Astrocyte (in vitro differentiated cells and primary cell): ENCODE data around the gene SLC25A27. TPM values are rescaled to one million over a fixed set of nuclear protein-coding genes. Genes with fewer than 3 reads are reported as not detected.

Source experiments
- DNase-seq: peaks from one replicate; pipeline ENCODE4 v3.0.0-alpha.2; 2010; ENCODE audit warnings: low read depth
- FAIRE-seq: peaks from 2 replicates; lab custom pipeline; 2011; peaks lifted over from hg19 to GRCh38; lab: Jason Lieb, UNC
- H2AFZ ChIP-seq: 2 replicates; pipeline ENCODE4 v1.6.0; 2012; ENCODE audit warnings: low read depth, low read length, inconsistent platforms
- H3K27ac ChIP-seq: 2 replicates; pipeline ENCODE4 v1.5.1; 2011; ENCODE audit warnings: low read depth, low read length, inconsistent platforms
- H3K27me3 ChIP-seq: 2 replicates; pipeline ENCODE4 v1.6.0; 2011; ENCODE audit warnings: low read length, inconsistent platforms; ENCODE audit not compliant: insufficient read depth
- H3K36me3 ChIP-seq: 2 replicates; pipeline ENCODE4 v1.5.1; 2011; ENCODE audit warnings: low read length, inconsistent platforms; ENCODE audit not compliant: insufficient read depth
- H3K4me1 ChIP-seq: 2 replicates; pipeline ENCODE4 v1.5.1; 2011; ENCODE audit warnings: low read length, inconsistent platforms; ENCODE audit not compliant: insufficient read depth
- H3K4me2 ChIP-seq: 2 replicates; pipeline ENCODE4 v1.6.0; 2012; ENCODE audit warnings: low read length, inconsistent platforms
- H3K4me3 ChIP-seq: 2 replicates; pipeline ENCODE4 v1.5.1; 2011; ENCODE audit warnings: low read depth, mild to moderate bottlenecking, low read length, inconsistent platforms; ENCODE audit not compliant: insufficient read depth
- H3K79me2 ChIP-seq: 2 replicates; pipeline ENCODE4 v1.6.0; 2012; ENCODE audit warnings: mild to moderate bottlenecking, low read length, inconsistent platforms; ENCODE audit not compliant: insufficient read depth
- H3K9ac ChIP-seq: 2 replicates; pipeline ENCODE4 v1.6.0; 2012; ENCODE audit warnings: mild to moderate bottlenecking, low read length, inconsistent platforms
- H3K9me3 ChIP-seq: 2 replicates; pipeline ENCODE4 v1.5.1; 2012; ENCODE audit warnings: low read depth, mild to moderate bottlenecking, low read length, inconsistent platforms; ENCODE audit not compliant: insufficient read depth
- H4K20me1 ChIP-seq: 2 replicates; pipeline ENCODE4 v1.6.0; 2012; ENCODE audit warnings: low read length, inconsistent platforms; ENCODE audit not compliant: insufficient read depth
- H3K27ac Mint-ChIP-seq: one replicate; pipeline ENCODE4 v1.8.0; 2021; ENCODE audit warnings: mild to moderate bottlenecking, mixed read lengths; ENCODE audit not compliant: unreplicated experiment
- H3K27me3 Mint-ChIP-seq: one replicate; pipeline ENCODE4 v1.8.0; 2021; ENCODE audit warnings: low read depth, mixed read lengths; ENCODE audit not compliant: unreplicated experiment
- H3K36me3 Mint-ChIP-seq: one replicate; pipeline ENCODE4 v1.8.0; 2021; ENCODE audit warnings: low read depth, mixed read lengths; ENCODE audit not compliant: unreplicated experiment
- H3K4me1 Mint-ChIP-seq: one replicate; pipeline ENCODE4 v1.8.0; 2021; ENCODE audit warnings: low read depth, mixed read lengths; ENCODE audit not compliant: unreplicated experiment
- H3K4me3 Mint-ChIP-seq: one replicate; pipeline ENCODE4 v1.8.0; 2021; ENCODE audit warnings: mild to moderate bottlenecking, moderate library complexity, mixed read lengths; ENCODE audit not compliant: unreplicated experiment
- H3K9me3 Mint-ChIP-seq: one replicate; pipeline ENCODE4 v1.8.0; 2021; ENCODE audit warnings: mild to moderate bottlenecking, mixed read lengths; ENCODE audit not compliant: unreplicated experiment
- EZH2 ChIP-seq: IDR thresholded peaks from 2 replicates; pipeline ENCODE4 v1.6.1; 2012; ENCODE audit warnings: mild to moderate bottlenecking, low read length, inconsistent platforms; ENCODE audit not compliant: insufficient read depth
- total RNA-seq: library from RNA; stranded (reverse); gene quantifications from 2 replicates; pipeline ENCODE4 v1.2.1, GENCODE V29; 2021
- TF ChIP-seq, protein P1 (sequence below): IDR thresholded peaks from 2 replicates; pipeline ENCODE4 v1.5.1; 2011; ENCODE audit warnings: low read depth, mild to moderate bottlenecking, inconsistent platforms, low read length, moderate library complexity; ENCODE audit not compliant: insufficient read depth

SLC25A27 gene
- total RNA-seq, 1 donor from 2014 or later = 4.3 TPM

GRCh38 chr6:46653439-46654195, 842 bp downstream of the SLC25A27 start:
- Histone ChIP-seq H3K4me1 (peaks cover 8% of the 10 kb centered on the region), H2AFZ (peak overlapping the region; percentile 95), H4K20me1 (no peaks in the 10 kb centered on the region), H3K36me3 (no peaks in the 10 kb centered on the region), H3K4me3 (peak overlapping the region; percentile 83), H3K4me2 (peak overlapping the region; percentile 97), H3K9me3 (no peaks in the 10 kb centered on the region), H3K27ac (no peak overlapping the region), H3K79me2 (no peaks in the 10 kb centered on the region), H3K27me3 (no peaks in the 10 kb centered on the region), H3K9ac (peak overlapping the region; percentile 73)
- Mint-ChIP-seq H3K27me3 (peaks cover 5% of the 10 kb centered on the region), H3K4me3 (peak overlapping the region; percentile 96), H3K4me1 (no peaks in the 10 kb centered on the region), H3K27ac (no peak overlapping the region), H3K36me3 (no peaks in the 10 kb centered on the region), H3K9me3 (no peaks in the 10 kb centered on the region)
- TF ChIP-seq, protein P1, sequence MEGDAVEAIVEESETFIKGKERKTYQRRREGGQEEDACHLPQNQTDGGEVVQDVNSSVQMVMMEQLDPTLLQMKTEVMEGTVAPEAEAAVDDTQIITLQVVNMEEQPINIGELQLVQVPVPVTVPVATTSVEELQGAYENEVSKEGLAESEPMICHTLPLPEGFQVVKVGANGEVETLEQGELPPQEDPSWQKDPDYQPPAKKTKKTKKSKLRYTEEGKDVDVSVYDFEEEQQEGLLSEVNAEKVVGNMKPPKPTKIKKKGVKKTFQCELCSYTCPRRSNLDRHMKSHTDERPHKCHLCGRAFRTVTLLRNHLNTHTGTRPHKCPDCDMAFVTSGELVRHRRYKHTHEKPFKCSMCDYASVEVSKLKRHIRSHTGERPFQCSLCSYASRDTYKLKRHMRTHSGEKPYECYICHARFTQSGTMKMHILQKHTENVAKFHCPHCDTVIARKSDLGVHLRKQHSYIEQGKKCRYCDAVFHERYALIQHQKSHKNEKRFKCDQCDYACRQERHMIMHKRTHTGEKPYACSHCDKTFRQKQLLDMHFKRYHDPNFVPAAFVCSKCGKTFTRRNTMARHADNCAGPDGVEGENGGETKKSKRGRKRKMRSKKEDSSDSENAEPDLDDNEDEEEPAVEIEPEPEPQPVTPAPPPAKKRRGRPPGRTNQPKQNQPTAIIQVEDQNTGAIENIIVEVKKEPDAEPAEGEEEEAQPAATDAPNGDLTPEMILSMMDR = no peak
- no peak for TF ChIP-seq EZH2
- no peak for DNase-seq
- FAIRE-seq = no peak

GRCh38 chr6:46655803-46656202, 3.0 kb downstream of the SLC25A27 start:
- peaks cover 8% of the 10 kb centered on the region for H3K4me1 ChIP-seq
- H3K4me3 ChIP-seq = no peak overlapping the region
- Mint-ChIP-seq H3K4me1 (no peaks in the 10 kb centered on the region), H3K4me3 (no peak overlapping the region), H3K27me3 (peaks cover 5% of the 10 kb centered on the region), H3K9me3 (no peaks in the 10 kb centered on the region), H3K27ac (no peak overlapping the region), H3K36me3 (no peaks in the 10 kb centered on the region)
- no peaks in the 10 kb centered on the region for H3K27me3 ChIP-seq
- no peak for TF ChIP-seq EZH2
- TF ChIP-seq, protein P1 = peak; percentile 31
- H3K9me3 ChIP-seq = no peaks in the 10 kb centered on the region
- no peaks in the 10 kb centered on the region for H3K36me3 ChIP-seq
- H3K4me2 ChIP-seq = no peak overlapping the region
- no peaks in the 10 kb centered on the region for H3K79me2 ChIP-seq
- DNase-seq (no peak), FAIRE-seq (no peak)
- H3K9ac ChIP-seq = no peak overlapping the region
- no peak overlapping the region for H2AFZ ChIP-seq
- no peak overlapping the region for H3K27ac ChIP-seq
- no peaks in the 10 kb centered on the region for H4K20me1 ChIP-seq

- no peaks in the 10 kb centered on the region for H3K9me3 Mint-ChIP-seq
- Histone ChIP-seq H3K27ac (no peak overlapping the region), H2AFZ (no peak overlapping the region), H3K4me1 (peaks cover 3% of the 10 kb centered on the region), H3K27me3 (no peaks in the 10 kb centered on the region), H3K79me2 (no peaks in the 10 kb centered on the region), H3K36me3 (no peaks in the 10 kb centered on the region), H3K4me3 (no peak overlapping the region), H4K20me1 (no peaks in the 10 kb centered on the region), H3K9me3 (no peaks in the 10 kb centered on the region), H3K4me2 (no peak overlapping the region), H3K9ac (no peak overlapping the region)
- H3K4me1 Mint-ChIP-seq = no peaks in the 10 kb centered on the region
- no peak overlapping the region for H3K4me3 Mint-ChIP-seq
- DNase-seq (no peak), FAIRE-seq (no peak)
- TF ChIP-seq EZH2 = no peak
- TF ChIP-seq, protein P1 = no peak
- H3K27me3 Mint-ChIP-seq = peaks cover 5% of the 10 kb centered on the region
- no peaks in the 10 kb centered on the region for H3K36me3 Mint-ChIP-seq
- no peak overlapping the region for H3K27ac Mint-ChIP-seq
These were observed 4.9 kb downstream of the SLC25A27 start for GRCh38 chr6:46657642-46658041.
